Endodermal cell (in vitro differentiated cells): Measurements from ENCODE around the gene KLHL35. TPM values are rescaled to one million over a fixed set of nuclear protein-coding genes. Genes with fewer than 3 reads are reported as not detected.

Experiments
- DNase-seq: peaks from one replicate; pipeline ENCODE4 v3.0.0-alpha.2; 2017
- H3K27ac ChIP-seq: 2 replicates; pipeline ENCODE4 v1.5.1; 2013; ENCODE audit warnings: mild to moderate bottlenecking, low read depth, low read length, moderate library complexity
- H3K27me3 ChIP-seq: 2 replicates; pipeline ENCODE4 v1.6.1; 2013; ENCODE audit warnings: mild to moderate bottlenecking, low read length, moderate library complexity; ENCODE audit not compliant: insufficient read depth, control insufficient read depth, poor library complexity, severe bottlenecking
- H3K36me3 ChIP-seq: 2 replicates; pipeline ENCODE4 v1.7.0; 2013; ENCODE audit warnings: mild to moderate bottlenecking, low read length, moderate library complexity; ENCODE audit not compliant: control insufficient read depth, insufficient read depth
- H3K4me1 ChIP-seq: one replicate; pipeline ENCODE4 v1.7.0; 2013; ENCODE audit warnings: low read length; ENCODE audit not compliant: control insufficient read depth, insufficient read depth
- H3K4me3 ChIP-seq: 2 replicates; pipeline ENCODE4 v1.5.1; 2013; ENCODE audit warnings: mild to moderate bottlenecking, low read length, moderate library complexity
- H3K9ac ChIP-seq: 2 replicates; pipeline ENCODE4 v1.6.1; 2013; ENCODE audit warnings: mild to moderate bottlenecking, low read length, moderate library complexity; ENCODE audit not compliant: poor library complexity, severe bottlenecking; ENCODE audit errors: extremely low read depth
- H3K9me3 ChIP-seq: 2 replicates; pipeline ENCODE4 v1.6.1; 2013; ENCODE audit warnings: mild to moderate bottlenecking, low read length, moderate library complexity; ENCODE audit not compliant: control insufficient read depth
- H3K27ac Mint-ChIP-seq: 2 replicates; pipeline ENCODE4 v1.8.0; 2020; ENCODE audit warnings: mixed read lengths
- H3K27me3 Mint-ChIP-seq: 2 replicates; pipeline ENCODE4 v1.8.0; 2021; ENCODE audit warnings: mild to moderate bottlenecking, mixed read lengths; ENCODE audit not compliant: insufficient read depth
- H3K36me3 Mint-ChIP-seq: 2 replicates; pipeline ENCODE4 v1.8.0; 2020; ENCODE audit warnings: low read depth, mixed read lengths
- H3K4me1 Mint-ChIP-seq: 2 replicates; pipeline ENCODE4 v1.8.0; 2020; ENCODE audit warnings: mixed read lengths
- H3K4me3 Mint-ChIP-seq: 2 replicates; pipeline ENCODE4 v1.8.0; 2020; ENCODE audit warnings: mild to moderate bottlenecking, moderate library complexity, mixed read lengths
- H3K9me3 Mint-ChIP-seq: 2 replicates; pipeline ENCODE4 v1.8.0; 2020; ENCODE audit warnings: mild to moderate bottlenecking, mixed read lengths
- CTCF ChIP-seq: fragments of 200-600 bp; sonication (generic); conservative IDR thresholded peaks from 2 replicates; pipeline ENCODE4 v1.5.0; 2021; ENCODE audit warnings: antibody characterized with exemption, mild to moderate bottlenecking
- WGBS, 2 experiments: methylation state at CpG; one replicate each; pipeline versions ENCODE4 v1.1.5 to v1.1.7; 2013; ENCODE audit warnings: missing lambda C conversion rate in 2 of 2, mixed read lengths in 1 of 2; ENCODE audit not compliant: insufficient coverage in 1 of 2, insufficient read length in 1 of 2; 5-methylcytosine and 5-hydroxymethylcytosine counted together
- total RNA-seq, 2 donors: library from RNA; stranded (reverse); fragmentation: NEBNext Ultra II Directional in 1 of 2; extraction: Animal tissue kit (Norgen Biotek cat#: 25700) in 1 of 2; gene quantifications; 2 replicates in 1 of 2; 3 replicates in 1 of 2; pipeline ENCODE4 v1.2.1, GENCODE V29; 2021

Gene KLHL35
- total RNA-seq, 2 donors from 2014 or later: 0.48 TPM; not detected in 1

GRCh38 chr11:75450236-75450635 is 17.2 kb upstream of the KLHL35 start:
- H3K9me3 Mint-ChIP-seq: no peaks in the 10 kb centered on the region
- H3K36me3 Mint-ChIP-seq: no peaks in the 10 kb centered on the region
- DNase-seq: no peak
- TF ChIP-seq CTCF: no peak
- Histone ChIP-seq H3K27ac (no peak overlapping the region), H3K4me1 (no peaks in the 10 kb centered on the region), H3K9me3 (no peaks in the 10 kb centered on the region), H3K9ac (no peak overlapping the region), H3K36me3 (no peaks in the 10 kb centered on the region), H3K4me3 (no peak overlapping the region), H3K27me3 (no peaks in the 10 kb centered on the region)
- H3K4me3 Mint-ChIP-seq: no peak overlapping the region
- H3K27me3 Mint-ChIP-seq: peaks cover 2% of the 10 kb centered on the region
- H3K27ac Mint-ChIP-seq: no peak overlapping the region
- H3K4me1 Mint-ChIP-seq: no peaks in the 10 kb centered on the region
- WGBS, 2 experiments: 93 to 100% methylated on average over 4 to 7 of the region's 7 CpGs

- 89 to 94% methylated on average over 7 to 11 of the region's 11 CpGs for WGBS, 2 experiments
- no peak for TF ChIP-seq CTCF
Observed at GRCh38 chr11:75449776-75450175, 16.8 kb upstream of the KLHL35 start.

GRCh38 chr11:75449271-75449670 is 16.3 kb upstream of the KLHL35 start:
- Histone ChIP-seq H3K27ac (no peak overlapping the region), H3K9ac (no peak overlapping the region), H3K4me1 (no peaks in the 10 kb centered on the region), H3K36me3 (no peaks in the 10 kb centered on the region), H3K9me3 (no peaks in the 10 kb centered on the region), H3K27me3 (no peaks in the 10 kb centered on the region), H3K4me3 (no peak overlapping the region)
- no peaks in the 10 kb centered on the region for H3K4me1 Mint-ChIP-seq
- no peak for TF ChIP-seq CTCF
- no peaks in the 10 kb centered on the region for H3K36me3 Mint-ChIP-seq
- H3K27ac Mint-ChIP-seq: no peak overlapping the region
- no peak for DNase-seq
- peaks cover 2% of the 10 kb centered on the region for H3K27me3 Mint-ChIP-seq
- no peak overlapping the region for H3K4me3 Mint-ChIP-seq
- 81 to 90% methylated on average over 7 to 10 of the region's 10 CpGs for WGBS, 2 experiments
- no peaks in the 10 kb centered on the region for H3K9me3 Mint-ChIP-seq

More at GRCh38 chr11:75449776-75450175, 16.8 kb upstream of the KLHL35 start:
- H3K27me3 ChIP-seq: no peaks in the 10 kb centered on the region
- no peak overlapping the region for H3K4me3 ChIP-seq
- H3K9me3 ChIP-seq: no peaks in the 10 kb centered on the region
- Mint-ChIP-seq H3K27me3 (peaks cover 2% of the 10 kb centered on the region), H3K4me3 (no peak overlapping the region), H3K4me1 (no peaks in the 10 kb centered on the region), H3K36me3 (no peaks in the 10 kb centered on the region), H3K27ac (no peak overlapping the region), H3K9me3 (no peaks in the 10 kb centered on the region)
- no peaks in the 10 kb centered on the region for H3K4me1 ChIP-seq
- H3K36me3 ChIP-seq: no peaks in the 10 kb centered on the region
- no peak for DNase-seq
- H3K27ac ChIP-seq: no peak overlapping the region
- no peak overlapping the region for H3K9ac ChIP-seq
